Breast epithelium (tissue), 4 donors: ENCODE results near the gene LSM3. TPM values are rescaled to one million over a fixed set of nuclear protein-coding genes. Genes with fewer than 3 reads are reported as not detected.
A peak's percentile ranks its signal among the peaks of the same experiment; 100 is the strongest.

Experiments
- DNase-seq, 2 donors: peaks; one replicate each; pipeline ENCODE4 v3.0.0-alpha.2; 2019; ENCODE audit warnings: low spot score in 2 of 2
- H3K27ac ChIP-seq, 2 donors: fragments of 200-600 bp; sonication (generic) in 1 of 2; one replicate each; pipeline ENCODE4 v1.5.1; 2016 to 2019; ENCODE audit warnings: mild to moderate bottlenecking in 1 of 2
- H3K27me3 ChIP-seq, 2 donors: fragments of 200-600 bp; sonication (generic) in 1 of 2; one replicate each; pipeline versions ENCODE4 v1.5.1 to v1.6.0; 2017 to 2019; ENCODE audit warnings: control low read depth in 1 of 2, mild to moderate bottlenecking in 1 of 2
- H3K36me3 ChIP-seq: fragments of 200-600 bp; one replicate; pipeline ENCODE4 v1.5.1; 2019
- H3K4me1 ChIP-seq, 2 donors: fragments of 200-600 bp; sonication (generic); one replicate each; pipeline ENCODE4 v1.5.1; 2016 to 2019; ENCODE audit warnings: control low read depth in 1 of 2
- H3K4me3 ChIP-seq, 3 donors: fragments of 200-600 bp; sonication (generic); 1 replicate in 2 of 3; 2 replicates in 1 of 3; pipeline ENCODE4 v1.5.1; 2016 to 2019; ENCODE audit warnings: mild to moderate bottlenecking in 3 of 3, moderate library complexity in 2 of 3
- H3K9me3 ChIP-seq, 2 donors: fragments of 200-600 bp; sonication (generic) in 1 of 2; one replicate each; pipeline ENCODE4 v1.5.1; 2016 to 2019; ENCODE audit warnings: control low read depth in 1 of 2
- CTCF ChIP-seq, 3 donors: fragments of 450-650 bp; IDR thresholded peaks; one replicate each; pipeline ENCODE4 v1.5.1; 2016 to 2017; ENCODE audit warnings: antibody characterized with exemption in 3 of 3, mild to moderate bottlenecking in 3 of 3, moderate library complexity in 3 of 3
- POLR2A ChIP-seq: fragments of 450-650 bp; IDR thresholded peaks from one replicate; pipeline ENCODE4 v1.6.1; 2016; ENCODE audit warnings: antibody characterized with exemption, mild to moderate bottlenecking, moderate library complexity
- POLR2AphosphoS5 ChIP-seq, 3 donors: sonication (generic); formaldehyde crosslinking; IDR thresholded peaks; one replicate each; pipeline ENCODE4 v1.6.1; 2017; ENCODE audit warnings: antibody characterized with exemption in 3 of 3
- intact Hi-C: fragments of 100-400 bp; cut with DNase I; formaldehyde crosslinking; loops from one replicate; pipeline ENCODE4 v1.15.1; 2023; ENCODE audit warnings: low total_unique reads
- total RNA-seq, 3 donors: library from RNA; depleted of rRNA; stranded (reverse); fragments of >200 nt; gene quantifications; one replicate each; pipeline ENCODE4 v1.1.0, GENCODE V29; 2016

LSM3 gene
- total RNA-seq, 3 donors from 2014 or later, result 10.5 to 11.5 (median 11.5) TPM

- Histone ChIP-seq H3K27me3 (no peaks in the 10 kb centered on the region), H3K36me3 (no peaks in the 10 kb centered on the region), H3K9me3 (no peaks in the 10 kb centered on the region), H3K4me3 (no peak overlapping the region), H3K27ac (peak overlapping the region; percentile 76 to 78), H3K4me1 (peaks cover 0 to 15% of the 10 kb centered on the region in 2 donors)
- intact Hi-C loops, result no loop called here
- no peak for DNase-seq
- TF ChIP-seq CTCF (IDR thresholded peaks at IDR 0.05) (no peak), POLR2AphosphoS5 (IDR thresholded peaks at IDR 0.05) (peak; percentile 20 to 94 (median 26))
Measured at GRCh38 chr3:14204515-14205284, 26.1 kb downstream of the LSM3 start.

GRCh38 chr3:14206548-14207177 lies 28.0 kb downstream of the LSM3 start:
- Histone ChIP-seq H3K36me3 (no peaks in the 10 kb centered on the region), H3K4me1 (peaks cover 0 to 15% of the 10 kb centered on the region in 2 donors), H3K27ac (no peak overlapping the region), H3K9me3 (no peaks in the 10 kb centered on the region), H3K4me3 (no peak overlapping the region), H3K27me3 (no peaks in the 10 kb centered on the region)
- intact Hi-C loops, result no loop called here
- no peak for TF ChIP-seq CTCF (IDR thresholded peaks at IDR 0.05)
- TF ChIP-seq POLR2A, result no peak
- no peak for DNase-seq

GRCh38 chr3:14208168-14208567 lies 29.6 kb downstream of the LSM3 start:
- intact Hi-C loops, result no loop called here

GRCh38 chr3:14208977-14209394 lies 30.4 kb downstream of the LSM3 start:
- H3K27me3 ChIP-seq, result no peaks in the 10 kb centered on the region
- H3K9me3 ChIP-seq, result no peaks in the 10 kb centered on the region
- no peaks in the 10 kb centered on the region for H3K36me3 ChIP-seq
- H3K27ac ChIP-seq, result no peak overlapping the region
- TF ChIP-seq POLR2AphosphoS5 (IDR thresholded peaks at IDR 0.05) (no peak), CTCF (IDR thresholded peaks at IDR 0.05) (no peak), POLR2A (no peak)
- intact Hi-C loops, result no loop called here
- H3K4me3 ChIP-seq, result no peak overlapping the region
- no peak for DNase-seq
- H3K4me1 ChIP-seq, result peaks cover 0 to 2% of the 10 kb centered on the region in 2 donors

More at GRCh38 chr3:14208168-14208567, 29.6 kb downstream of the LSM3 start:
- no peaks in the 10 kb centered on the region for H3K27me3 ChIP-seq
- DNase-seq, result no peak
- TF ChIP-seq POLR2AphosphoS5 (IDR thresholded peaks at IDR 0.05), result no peak
- TF ChIP-seq POLR2A, result no peak
- no peak for TF ChIP-seq CTCF (IDR thresholded peaks at IDR 0.05)
- no peak overlapping the region for H3K27ac ChIP-seq
- H3K9me3 ChIP-seq, result no peaks in the 10 kb centered on the region
- H3K4me3 ChIP-seq, result no peak overlapping the region
- H3K36me3 ChIP-seq, result no peaks in the 10 kb centered on the region
- H3K4me1 ChIP-seq, result peaks cover 0 to 9% of the 10 kb centered on the region in 2 donors

- no peaks in the 10 kb centered on the region for H3K27me3 ChIP-seq
- TF ChIP-seq POLR2A (no peak), CTCF (IDR thresholded peaks at IDR 0.05) (no peak), POLR2AphosphoS5 (IDR thresholded peaks at IDR 0.05) (no peak)
- DNase-seq, result no peak
- no peaks in the 10 kb centered on the region for H3K4me1 ChIP-seq
- intact Hi-C loops, result no loop called here
- no peak overlapping the region for H3K4me3 ChIP-seq
- H3K9me3 ChIP-seq, result no peaks in the 10 kb centered on the region
- no peaks in the 10 kb centered on the region for H3K36me3 ChIP-seq
- H3K27ac ChIP-seq, result no peak overlapping the region
Measured at GRCh38 chr3:14209581-14210289, 31.1 kb downstream of the LSM3 start.
